Measurements from ENCODE around the gene MYB. TPM values are rescaled to one million over a fixed set of nuclear protein-coding genes. Genes with fewer than 3 reads are reported as not detected.
"Not testable (repeated sequence)": the region's sequence is repeated elsewhere in the genome, so short reads cannot be mapped to it uniquely, and the experiment has no call there.

MYB gene
- total RNA-seq, 1 donor from 2014 or later, result 0.22 TPM

DNA sequence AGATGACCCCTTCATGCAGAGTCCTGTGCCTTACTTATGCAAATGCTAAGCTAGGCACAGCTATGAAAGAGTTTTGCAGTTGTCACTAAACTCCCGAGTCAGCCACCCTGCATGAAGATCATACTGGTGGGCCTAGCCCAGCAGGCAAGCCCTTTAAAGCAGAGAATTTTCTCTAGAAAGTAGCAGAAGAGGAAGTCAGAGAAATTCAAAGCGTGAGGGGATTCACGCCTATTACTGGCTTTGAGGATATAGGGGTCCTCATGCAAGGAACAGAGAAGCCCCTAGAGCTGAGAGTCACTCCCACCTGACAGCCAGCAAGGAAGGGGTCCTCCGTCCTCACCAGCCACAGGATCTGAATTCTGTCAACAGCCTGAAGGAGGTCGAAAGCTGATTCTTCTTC lies 54.6 kb downstream of the MYB start:
- no peak for ATAC-seq
- DNase-seq (ENCODE audit: low spot score), result no peak
- intact Hi-C loops (cut with DNase I), result no loop called here

DNA sequence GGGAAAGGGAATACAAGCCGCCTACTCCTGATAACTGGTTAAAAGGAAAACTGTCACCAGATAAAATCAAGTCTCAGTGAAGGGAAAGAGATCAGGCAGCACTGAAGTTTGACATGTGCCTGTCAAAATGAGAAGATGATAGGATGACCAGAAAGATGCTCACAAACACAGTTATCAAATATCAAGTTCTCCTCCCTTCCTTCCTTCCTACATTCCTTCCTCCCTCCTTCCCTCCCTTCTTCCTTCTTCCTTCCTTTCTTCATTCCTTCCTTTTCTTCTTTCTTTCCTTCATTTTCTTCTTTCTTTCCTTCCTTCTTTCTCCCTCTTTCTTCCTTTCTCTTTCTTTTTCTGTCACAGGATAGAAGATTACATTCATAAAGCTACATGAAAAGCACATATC lies 55.2 kb downstream of the MYB start:
- DNase-seq (ENCODE audit: low spot score), result no peak
- no peak for ATAC-seq
- intact Hi-C loops (cut with DNase I), result no loop called here

DNA sequence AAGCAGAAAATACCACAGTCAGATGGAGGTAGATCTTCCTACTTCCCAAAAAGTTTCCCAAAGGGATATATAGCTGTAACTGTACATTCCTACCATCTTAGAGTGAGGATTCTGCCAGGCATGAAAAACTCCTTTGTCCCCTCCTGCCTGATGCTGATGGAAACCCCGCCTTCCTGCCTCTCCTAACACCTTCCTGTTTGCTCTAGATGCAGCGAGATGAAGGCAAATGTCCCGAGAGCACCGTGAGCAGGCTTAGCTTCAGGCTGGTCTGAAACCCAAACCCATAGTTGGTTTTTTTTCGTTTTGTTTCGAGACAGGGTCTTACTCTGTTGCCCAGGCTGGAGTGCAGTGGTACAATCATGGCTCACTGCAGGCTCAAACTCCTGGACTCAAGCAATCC lies 55.6 kb downstream of the MYB start:
- intact Hi-C loops (cut with DNase I), result no loop called here

DNA sequence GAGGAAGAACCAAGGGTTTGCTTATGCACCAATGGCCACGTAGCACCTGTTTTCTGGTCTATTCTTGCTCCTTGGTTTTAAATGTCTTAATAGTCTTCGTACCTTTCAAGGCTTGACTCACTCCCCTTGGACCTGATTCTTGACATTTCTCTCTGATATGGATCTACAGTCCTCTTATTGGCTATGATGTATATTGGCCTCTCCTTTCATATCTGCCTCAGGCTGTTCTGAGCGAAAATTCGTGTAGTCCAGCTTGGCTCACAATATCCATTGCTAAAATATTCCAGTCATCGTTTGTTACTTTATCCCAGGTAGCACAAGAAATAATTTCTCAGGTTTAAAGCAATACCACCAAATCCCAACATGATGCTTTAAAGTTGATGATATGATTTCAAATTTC lies 59.6 kb downstream of the MYB start:
- no peak for ATAC-seq
- intact Hi-C loops (cut with DNase I), result no loop called here
- DNase-seq (ENCODE audit: low spot score), result no peak

More for the DNA sequence above, 55.6 kb downstream of the MYB start:
- ATAC-seq, result no peak
- no peak for DNase-seq (ENCODE audit: low spot score)

DNA sequence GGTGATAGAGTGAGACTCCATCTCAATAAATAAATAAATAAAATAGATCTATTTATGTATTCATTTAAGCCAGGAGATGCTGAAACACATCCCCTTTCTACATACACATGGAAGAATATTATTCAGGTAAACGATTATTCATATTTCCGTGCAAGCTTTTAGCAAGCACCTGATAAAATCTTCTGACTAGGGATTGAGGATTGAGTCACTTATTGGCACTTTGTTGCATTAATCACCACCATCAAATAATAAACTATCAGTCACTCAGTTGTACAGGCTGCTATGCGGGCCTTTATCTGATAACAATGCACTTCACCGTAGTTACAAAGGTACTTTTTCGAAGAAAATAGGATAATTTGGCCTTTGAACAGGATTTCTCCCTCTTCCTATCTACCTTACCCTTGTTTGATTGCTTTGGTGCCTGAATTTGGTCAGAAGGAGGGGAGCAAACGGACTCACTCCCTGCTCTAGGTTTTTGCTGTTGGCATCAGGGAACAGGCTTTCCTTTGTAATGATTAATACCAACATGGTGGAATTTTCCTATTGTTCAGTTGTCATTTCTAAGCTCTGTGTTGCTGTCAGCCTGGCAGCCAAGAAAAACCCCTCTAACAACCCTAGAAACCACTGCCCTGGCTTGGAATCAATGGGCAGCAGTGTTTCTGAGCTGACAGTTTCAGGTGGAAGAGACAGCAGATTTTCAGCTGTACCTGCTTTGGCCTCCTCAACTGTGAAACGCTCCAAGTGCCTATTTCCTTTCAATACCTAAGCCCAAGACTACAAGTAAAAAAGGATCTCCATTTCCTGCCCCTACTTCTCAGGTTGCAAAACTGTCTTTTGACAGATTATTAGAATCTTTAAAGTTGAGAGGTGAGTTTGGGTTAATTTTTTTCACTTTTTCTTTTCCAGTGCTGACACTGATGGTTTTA lies 63.0 kb downstream of the MYB start:
- no peak for DNase-seq (ENCODE audit: low spot score)
- intact Hi-C loops (cut with DNase I), result no loop called here
- ATAC-seq, result no peak

DNA sequence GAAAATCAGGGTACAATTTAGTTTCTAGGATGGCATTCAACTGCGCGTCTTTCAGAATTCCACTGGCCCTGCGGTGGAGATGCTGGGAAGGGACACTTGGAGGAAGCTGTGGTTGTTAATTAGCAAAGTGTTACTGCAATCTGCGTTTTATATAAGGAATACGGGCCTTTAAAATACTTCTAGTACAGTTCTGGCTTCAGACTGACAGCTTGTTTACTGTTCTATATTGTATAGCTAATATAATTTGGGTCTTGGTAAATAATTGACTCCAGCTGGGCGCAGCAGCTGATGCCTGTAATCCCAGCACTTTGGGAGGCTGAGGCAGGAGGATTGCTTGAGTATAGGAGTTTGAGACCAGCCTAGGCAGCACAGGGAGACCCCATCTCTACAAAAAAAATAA lies 63.7 kb downstream of the MYB start:
- intact Hi-C loops (cut with DNase I), result no loop called here
- DNase-seq (ENCODE audit: low spot score), result no peak
- no peak for ATAC-seq

DNA sequence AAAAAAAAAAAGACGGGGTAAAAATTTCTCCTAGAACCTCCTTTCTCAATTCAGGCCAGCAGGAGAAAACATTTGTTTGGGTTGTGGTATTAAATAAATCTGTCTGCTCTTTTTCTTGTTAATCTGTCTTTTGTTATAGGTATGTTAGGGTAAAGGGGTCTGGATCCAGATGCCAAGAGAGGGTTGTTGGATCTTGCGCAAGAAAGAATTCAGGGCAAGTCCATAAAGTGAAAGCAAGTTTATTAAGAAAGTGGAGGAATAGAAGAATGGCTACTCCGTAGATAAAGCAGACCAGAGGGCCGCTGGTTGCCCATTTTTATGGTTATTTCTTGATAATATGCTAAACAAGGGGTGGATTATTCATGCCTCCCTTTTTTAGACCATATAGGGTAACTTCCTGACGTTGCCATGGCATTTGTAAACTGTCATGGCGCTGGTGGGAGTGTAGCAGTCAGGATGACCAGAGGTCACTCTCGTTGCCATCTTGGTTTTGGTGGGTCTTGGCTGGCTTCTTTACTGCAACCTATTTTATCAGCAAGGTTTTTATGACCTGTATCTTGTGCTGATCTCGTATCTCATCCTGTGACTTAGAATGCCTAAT lies 65.4 kb downstream of the MYB start:
- ATAC-seq; DNase-seq (ENCODE audit: low spot score); intact Hi-C loops (cut with DNase I): not testable (repeated sequence)

DNA sequence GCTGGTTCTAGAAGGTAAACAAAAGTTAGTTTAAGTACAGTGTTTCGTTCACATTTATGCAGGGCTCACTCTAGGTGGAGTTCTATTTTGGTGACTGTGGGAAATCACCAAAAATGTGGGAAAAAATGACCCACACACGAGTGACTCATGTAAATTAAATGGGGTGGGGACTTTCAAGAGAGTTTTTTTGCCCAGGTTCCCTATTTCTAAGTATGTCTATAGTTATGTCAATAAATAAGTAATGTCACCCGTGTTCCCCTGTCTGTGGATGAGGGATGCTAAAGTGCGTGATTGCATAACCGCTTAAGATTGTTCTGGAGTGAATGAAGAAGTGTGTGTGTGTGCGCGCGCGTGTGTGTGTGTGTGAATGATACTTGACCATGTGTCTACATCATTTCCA lies 69.1 kb downstream of the MYB start:
- ATAC-seq (no peak), DNase-seq (ENCODE audit: low spot score) (no peak)
- intact Hi-C loops (cut with DNase I), result no loop called here

DNA sequence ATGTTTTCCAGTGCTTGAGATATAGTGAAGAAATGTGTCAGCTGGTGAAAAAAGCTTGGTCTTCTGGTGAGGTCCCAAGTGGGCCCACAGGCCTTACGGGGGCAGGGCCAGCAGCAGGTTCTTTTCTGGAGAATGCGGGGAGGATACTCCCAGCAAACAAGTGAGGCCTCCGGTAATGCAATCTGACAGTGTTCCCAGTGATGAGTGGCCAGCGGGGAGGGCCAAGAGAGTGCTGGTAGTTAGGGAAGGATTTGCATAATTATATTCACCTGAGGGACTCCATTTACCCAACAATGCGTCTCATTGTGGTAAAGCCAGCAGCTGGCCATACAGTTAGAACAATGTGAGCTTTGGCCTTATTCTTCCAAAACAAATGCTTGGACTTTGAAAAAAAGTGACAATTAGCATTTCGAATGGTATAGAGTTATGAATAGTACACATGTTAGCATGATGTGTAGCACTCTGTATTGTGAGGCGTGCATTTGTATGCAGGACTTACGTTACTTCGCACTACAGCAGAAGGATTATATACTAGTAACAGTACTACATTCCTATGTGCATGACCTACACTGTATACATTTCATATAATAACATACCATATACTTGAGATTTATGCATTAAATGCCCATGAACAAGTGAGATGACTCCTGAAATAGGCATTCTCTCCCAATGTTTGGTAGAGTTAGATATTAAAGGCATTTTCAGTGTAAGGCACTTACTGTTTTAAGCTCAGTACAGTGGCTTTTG lies 69.8 kb downstream of the MYB start:
- DNase-seq (ENCODE audit: low spot score) (no peak), ATAC-seq (no peak)
- intact Hi-C loops (cut with DNase I), result no loop called here

DNA sequence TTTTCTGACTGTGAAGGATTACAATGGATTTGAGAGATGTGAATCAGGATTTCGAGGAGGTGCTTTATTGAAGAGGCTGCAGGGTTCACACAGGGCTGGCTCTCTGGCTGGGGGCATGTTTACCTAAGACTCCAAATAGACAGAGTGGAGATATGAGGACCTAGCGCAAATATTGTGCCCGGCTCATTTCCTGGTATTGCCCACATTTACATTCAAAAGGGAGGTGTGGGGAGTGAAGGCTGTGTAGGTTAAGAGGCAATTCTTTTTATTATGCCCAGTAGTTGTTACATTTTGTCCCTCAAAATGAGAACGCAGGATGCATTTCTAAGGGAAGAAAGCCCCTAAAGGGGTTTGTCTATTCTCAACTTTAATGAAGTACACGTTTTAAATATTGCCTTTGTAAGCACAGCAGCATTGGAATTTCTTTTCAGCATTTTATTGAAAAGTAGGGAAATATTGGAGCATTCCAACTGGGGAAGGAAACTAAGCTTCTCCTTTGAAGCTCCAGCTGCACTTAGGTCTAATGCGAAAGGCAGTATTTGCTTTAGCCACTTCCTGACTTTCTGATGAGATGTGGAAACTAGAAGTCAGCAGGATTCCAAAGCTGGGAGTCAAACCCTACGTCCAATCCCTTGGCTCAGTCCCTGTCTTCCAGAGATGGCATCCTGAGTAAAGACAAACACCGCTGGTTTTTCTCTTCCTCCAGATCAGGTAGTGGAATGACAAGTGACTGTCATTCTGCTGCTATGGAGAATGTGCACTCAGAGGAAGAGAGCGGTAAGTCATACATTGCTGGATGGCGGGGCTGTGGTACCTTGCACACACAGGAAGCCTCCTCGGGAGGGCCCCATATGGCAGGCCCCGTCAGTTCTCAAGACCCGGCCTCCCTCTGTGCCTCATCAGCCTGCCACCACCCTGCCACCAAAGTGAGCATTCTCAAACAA lies 70.7 kb downstream of the MYB start:
- no peak for DNase-seq (ENCODE audit: low spot score)
- intact Hi-C loops (cut with DNase I), result no loop called here
- no peak for ATAC-seq

DNA sequence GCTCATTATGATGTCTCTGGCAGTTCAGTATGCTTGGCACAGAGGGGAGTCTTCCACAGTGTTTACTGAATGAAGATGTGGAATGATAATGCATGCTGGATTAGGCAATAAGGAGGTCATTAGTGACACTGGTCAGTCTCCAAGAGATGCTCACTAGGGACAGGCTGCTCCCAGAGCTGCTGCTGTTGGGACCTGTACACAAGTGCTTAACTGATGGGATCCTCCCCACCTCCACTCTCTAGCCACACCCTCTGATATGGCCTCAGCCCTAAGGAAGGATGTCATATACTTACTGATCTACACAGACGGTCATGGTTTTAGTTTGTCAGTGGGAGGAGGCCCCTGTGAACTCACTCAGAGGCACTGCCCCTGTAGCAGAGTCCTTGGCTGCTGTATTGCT lies 73.4 kb downstream of the MYB start:
- ATAC-seq, result no peak
- no peak for DNase-seq (ENCODE audit: low spot score)
- intact Hi-C loops (cut with DNase I), result no loop called here

DNA sequence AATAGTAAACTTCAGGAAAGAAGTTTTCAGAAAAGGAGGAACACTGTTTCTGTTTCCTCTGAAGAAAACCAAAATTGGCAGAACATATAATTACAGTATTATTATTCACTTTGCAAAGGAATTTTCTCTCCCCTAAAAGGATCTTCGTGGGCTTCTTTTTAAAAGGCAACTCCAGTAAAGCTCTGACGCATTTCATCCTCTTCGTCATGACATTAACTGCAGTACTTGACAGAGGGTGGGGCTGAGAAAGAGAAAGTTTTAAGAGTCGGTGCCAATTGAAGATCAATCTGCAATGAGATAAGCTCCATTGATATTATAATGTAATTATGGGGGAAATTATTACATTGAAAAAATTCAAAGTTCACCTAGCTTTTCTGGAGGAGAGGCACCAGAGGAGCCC lies 75.8 kb downstream of the MYB start:
- DNase-seq (ENCODE audit: low spot score) (no peak), ATAC-seq (no peak)
- intact Hi-C loops (cut with DNase I), result no loop called here

DNA sequence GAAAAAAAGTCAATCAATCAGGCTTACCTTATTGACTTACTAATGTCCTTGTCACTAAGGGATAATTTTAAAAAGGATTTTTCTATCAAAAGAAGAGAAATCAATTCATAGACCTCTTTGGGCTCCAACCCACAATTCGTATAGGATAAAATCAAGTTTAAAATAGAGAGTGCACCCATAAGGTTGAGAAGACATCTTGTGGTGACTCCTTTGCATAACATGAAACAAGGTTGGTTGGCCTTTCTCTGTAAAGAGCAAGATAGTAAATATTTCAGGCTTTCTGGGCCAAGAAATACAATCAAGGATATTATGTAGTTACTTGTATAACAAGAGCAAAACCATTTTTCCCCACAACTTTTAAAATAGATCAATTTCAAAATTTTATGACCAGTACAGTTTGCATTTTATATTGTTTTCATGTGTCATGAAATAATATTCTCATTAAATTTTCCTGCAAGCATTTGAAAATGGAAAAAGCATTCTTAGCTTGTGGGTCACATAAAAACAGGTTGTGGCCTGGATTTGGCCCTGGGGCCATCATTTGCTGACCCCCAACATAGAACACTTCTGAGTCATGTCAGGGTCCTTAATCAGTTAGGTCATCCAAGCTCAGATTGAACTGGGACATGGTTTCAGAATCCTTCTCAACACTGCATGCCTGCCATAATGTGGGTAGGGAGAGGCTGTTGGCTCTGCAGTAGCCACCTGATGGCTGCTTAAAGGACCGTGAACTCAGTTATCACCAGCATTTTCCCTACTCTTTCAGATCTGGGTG lies 76.7 kb downstream of the MYB start:
- DNase-seq (ENCODE audit: low spot score) (no peak), ATAC-seq (no peak)
- intact Hi-C loops (cut with DNase I), result no loop called here

DNA sequence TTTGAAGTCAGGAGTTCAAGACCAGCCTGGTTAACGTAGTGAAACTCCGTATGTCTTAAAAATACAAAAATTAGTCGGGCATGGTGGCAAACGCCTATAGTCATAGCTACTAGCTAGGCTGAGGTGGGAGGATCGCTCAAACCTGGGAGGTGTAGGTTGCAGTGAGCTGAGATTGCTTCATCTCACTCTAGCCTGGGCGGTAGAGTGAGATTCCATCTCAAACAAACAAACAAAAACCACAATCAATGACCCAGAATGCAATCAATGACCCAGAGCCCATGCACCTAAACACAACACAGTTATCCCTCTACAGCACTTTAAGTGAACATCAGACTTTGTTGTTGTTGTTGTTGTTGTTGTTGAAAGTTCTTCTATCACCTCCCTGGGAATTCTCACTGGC lies 77.9 kb downstream of the MYB start:
- no peak for ATAC-seq
- intact Hi-C loops (cut with DNase I), result no loop called here
- DNase-seq (ENCODE audit: low spot score), result no peak

DNA sequence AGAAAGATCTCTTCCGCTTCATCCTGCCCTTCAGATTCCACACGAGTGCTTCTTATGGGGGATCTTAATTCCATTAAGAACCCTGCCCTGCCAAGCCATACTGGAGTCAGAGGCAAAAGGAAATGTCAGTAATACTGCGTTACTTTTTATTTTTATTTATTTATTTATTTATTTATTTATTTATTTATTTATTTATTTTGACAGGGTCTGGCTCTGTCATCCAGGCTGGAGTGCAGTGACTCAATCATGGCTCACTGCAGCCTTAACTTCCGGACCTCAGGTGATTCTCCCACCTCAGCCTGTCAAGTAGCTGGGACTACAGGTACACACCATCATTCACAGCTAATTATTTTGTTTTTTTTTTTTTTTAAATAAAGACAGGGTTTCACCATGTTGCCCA lies 79.5 kb downstream of the MYB start:
- DNase-seq (ENCODE audit: low spot score) (no peak), ATAC-seq (no peak)
- intact Hi-C loops (cut with DNase I), result no loop called here

DNA sequence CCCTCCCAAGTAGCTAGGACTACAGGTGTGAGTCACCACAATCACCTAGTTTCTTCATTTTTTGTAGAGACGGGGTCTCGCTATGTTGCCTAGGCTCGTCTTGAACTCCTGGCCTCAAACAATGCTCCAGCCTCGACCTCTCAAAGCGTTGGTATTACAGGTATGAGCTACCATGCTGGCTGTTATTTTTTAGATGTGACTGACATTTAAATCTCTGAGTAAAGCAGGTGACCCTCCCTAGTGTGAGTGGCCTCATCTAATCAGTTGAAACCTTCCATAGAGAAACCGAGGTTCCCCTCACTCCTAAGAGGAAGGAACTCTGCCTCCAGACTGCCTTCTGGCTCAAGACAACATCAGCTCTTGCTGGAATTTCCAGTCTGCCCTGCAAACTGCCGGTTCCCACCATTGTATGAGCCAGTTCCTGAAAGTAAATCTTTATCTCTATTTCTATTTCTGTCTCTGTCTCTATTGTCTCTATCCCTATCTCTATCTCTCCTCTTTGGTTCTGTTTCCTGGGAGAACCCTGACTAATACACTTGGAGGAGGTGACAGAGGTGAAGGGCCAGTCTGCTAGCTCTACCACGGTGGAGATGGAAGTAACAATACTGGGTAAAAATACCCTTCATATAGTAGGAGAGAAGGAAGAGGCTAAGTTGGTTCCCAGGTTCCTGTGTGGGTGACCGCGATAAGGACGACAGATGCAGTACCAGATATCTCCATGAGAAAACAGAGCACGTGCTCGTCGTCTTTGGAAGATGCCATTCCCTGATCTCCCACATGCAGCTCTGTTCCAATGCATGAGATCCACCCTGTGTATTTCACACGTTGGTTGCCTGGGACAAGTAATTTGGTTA lies 81.0 kb downstream of the MYB start:
- intact Hi-C loops (cut with DNase I), result no loop called here
- ATAC-seq (no peak), DNase-seq (ENCODE audit: low spot score) (no peak)

DNA sequence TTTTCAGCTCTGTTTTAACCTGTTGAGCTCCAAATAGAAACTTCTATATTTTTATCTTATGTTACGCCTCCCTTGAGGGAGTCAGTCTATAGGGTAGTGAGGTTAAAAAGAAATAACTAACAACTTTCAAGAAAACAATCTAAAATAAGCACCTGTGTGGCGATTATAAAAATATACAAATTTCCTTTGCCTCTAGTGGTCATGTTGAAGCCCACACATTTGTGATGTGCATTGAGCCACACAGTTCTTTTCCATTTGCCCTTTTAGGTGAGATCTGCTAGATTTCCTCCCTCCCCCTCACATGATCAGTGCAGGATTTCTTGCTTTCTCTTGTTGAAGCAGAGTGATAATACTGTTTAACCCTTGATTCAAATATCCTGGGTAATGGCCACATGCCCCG lies 84.2 kb downstream of the MYB start:
- ATAC-seq, result no peak
- intact Hi-C loops (cut with DNase I), result no loop called here
- DNase-seq (ENCODE audit: low spot score), result no peak

All from sciatic nerve (tissue), 2 donors.